DMS79 (cell line): ENCODE measurements around the gene TRAPPC11.

Experiments used
- DNase-seq: peaks from one replicate; lab custom pipeline; 2025; lab: John Stamatoyannopoulos, UW

TRAPPC11 gene

GRCh38 chr4:183758061-183758757 lies 99.1 kb downstream of the TRAPPC11 start:
- no peak for DNase-seq

GRCh38 chr4:183758758-183759447 lies 99.8 kb downstream of the TRAPPC11 start:
- no peak for DNase-seq

- no peak for DNase-seq
These were observed 101.2 kb downstream of the TRAPPC11 start for GRCh38 chr4:183760326-183760725.
